GM12875 (cell line): ENCODE data around the gene DNAH17.

Experiments
- H3K4me3 ChIP-seq: one replicate; pipeline ENCODE4 v1.5.1; 2011; ENCODE audit warnings: low read depth, low read length, control low read depth
- TF ChIP-seq, protein P1 (sequence below): IDR thresholded peaks from 2 replicates; pipeline ENCODE4 v1.5.1; 2011; ENCODE audit warnings: low read depth, mild to moderate bottlenecking, control low read depth, inconsistent platforms, low read length, moderate library complexity, borderline replicate concordance; ENCODE audit not compliant: insufficient read depth

The DNAH17 gene

DNA sequence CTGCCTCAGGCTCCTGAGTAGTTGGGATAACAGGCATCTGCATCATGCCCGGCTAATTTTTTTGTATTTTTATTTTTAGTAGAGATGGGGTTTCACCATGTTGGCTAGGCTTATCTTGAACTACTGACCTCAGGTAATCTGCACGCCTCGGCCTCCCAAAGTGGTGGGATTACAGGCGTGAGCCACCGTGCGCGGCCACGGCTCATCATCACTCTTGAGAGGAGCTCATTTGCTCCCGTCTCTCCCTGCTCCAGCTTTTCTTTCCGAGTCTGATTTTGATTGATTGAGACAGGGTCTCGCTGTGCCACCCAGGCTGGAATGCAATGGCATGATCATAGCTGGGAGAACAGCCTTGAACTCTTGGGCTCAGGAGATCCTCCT lies 186.2 kb downstream of the DNAH17 start:
- TF ChIP-seq, protein P1, sequence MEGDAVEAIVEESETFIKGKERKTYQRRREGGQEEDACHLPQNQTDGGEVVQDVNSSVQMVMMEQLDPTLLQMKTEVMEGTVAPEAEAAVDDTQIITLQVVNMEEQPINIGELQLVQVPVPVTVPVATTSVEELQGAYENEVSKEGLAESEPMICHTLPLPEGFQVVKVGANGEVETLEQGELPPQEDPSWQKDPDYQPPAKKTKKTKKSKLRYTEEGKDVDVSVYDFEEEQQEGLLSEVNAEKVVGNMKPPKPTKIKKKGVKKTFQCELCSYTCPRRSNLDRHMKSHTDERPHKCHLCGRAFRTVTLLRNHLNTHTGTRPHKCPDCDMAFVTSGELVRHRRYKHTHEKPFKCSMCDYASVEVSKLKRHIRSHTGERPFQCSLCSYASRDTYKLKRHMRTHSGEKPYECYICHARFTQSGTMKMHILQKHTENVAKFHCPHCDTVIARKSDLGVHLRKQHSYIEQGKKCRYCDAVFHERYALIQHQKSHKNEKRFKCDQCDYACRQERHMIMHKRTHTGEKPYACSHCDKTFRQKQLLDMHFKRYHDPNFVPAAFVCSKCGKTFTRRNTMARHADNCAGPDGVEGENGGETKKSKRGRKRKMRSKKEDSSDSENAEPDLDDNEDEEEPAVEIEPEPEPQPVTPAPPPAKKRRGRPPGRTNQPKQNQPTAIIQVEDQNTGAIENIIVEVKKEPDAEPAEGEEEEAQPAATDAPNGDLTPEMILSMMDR: no peak
- H3K4me3 ChIP-seq: no peak overlapping the region

- no peak overlapping the region for H3K4me3 ChIP-seq
- TF ChIP-seq, protein P1: no peak
Observed at GRCh38 chr17:78390241-78391050, 186.8 kb downstream of the DNAH17 start.

GRCh38 chr17:78387977-78388941 lies 188.9 kb downstream of the DNAH17 start:
- peak overlapping the region; percentile 12 for H3K4me3 ChIP-seq
- TF ChIP-seq, protein P1: no peak

DNA sequence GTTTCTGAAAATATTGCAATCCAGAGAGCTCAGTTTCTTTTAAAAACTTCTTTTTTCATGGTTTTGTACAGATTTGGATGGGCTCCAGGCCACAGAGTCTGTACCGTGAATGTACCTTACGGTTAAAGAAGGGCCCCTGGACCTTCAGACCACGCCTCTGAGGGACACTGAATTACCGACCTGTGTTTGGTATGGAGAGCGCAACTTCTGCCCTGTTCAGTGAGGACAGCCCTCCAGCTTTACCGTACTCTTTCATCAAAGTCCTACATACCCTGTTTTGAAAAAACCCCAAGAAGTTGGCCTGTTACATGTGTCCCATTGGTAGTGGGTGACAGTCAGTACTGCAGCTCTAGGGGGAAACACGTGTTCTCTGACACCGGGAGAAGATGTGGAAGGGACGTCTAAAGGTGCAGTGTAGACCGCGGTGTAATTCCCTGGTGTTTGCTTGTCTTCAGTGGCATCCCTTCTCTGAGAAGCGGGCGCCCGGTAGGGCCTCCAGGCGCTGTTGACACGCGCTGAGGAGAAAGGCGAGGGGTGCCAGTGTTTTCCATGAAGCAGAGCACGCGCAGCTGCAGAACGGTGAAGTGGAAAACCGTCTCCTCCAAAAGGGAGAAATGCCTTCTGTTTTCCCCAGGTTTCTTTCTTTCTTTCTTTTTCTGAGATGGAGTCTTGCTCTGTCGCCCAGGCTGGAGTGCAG lies 192.6 kb downstream of the DNAH17 start:
- no peak overlapping the region for H3K4me3 ChIP-seq
- TF ChIP-seq, protein P1: no peak

- TF ChIP-seq, protein P1: no peak
- no peak overlapping the region for H3K4me3 ChIP-seq
Observed at GRCh38 chr17:78383725-78384471, 193.3 kb downstream of the DNAH17 start.

- H3K4me3 ChIP-seq: peak overlapping the region; percentile 5
- TF ChIP-seq, protein P1: no peak
Observed at GRCh38 chr17:78381601-78382232, 195.5 kb downstream of the DNAH17 start.
